ENCODE measurements around the gene PIP5K1C. TPM values are rescaled to one million over a fixed set of nuclear protein-coding genes. Genes with fewer than 3 reads are reported as not detected.
A peak's percentile ranks its signal among the peaks of the same experiment; 100 is the strongest.

The PIP5K1C gene
- total RNA-seq, 3 donors from 2014 or later = 14.6 to 15.7 (median 15.7) TPM

GRCh38 chr19:3697671-3698385 lies 2.4 kb downstream of the PIP5K1C start:
- Histone ChIP-seq H3K4me3 (peak overlapping the region in 1 of 3 donors; percentile 99), H3K9me3 (no peaks in the 10 kb centered on the region), H3K4me1 (peaks cover 3 to 5% of the 10 kb centered on the region in 2 donors), H3K36me3 (no peaks in the 10 kb centered on the region), H3K27ac (peak overlapping the region in 1 of 2 donors; percentile 71), H3K27me3 (no peaks in the 10 kb centered on the region)
- TF ChIP-seq CTCF (IDR thresholded peaks at IDR 0.05) (no peak), POLR2A (IDR thresholded peaks at IDR 0.05) (no peak), POLR2AphosphoS5 (IDR thresholded peaks at IDR 0.05) (no peak)
- intact Hi-C loops (cut with DNase I; ENCODE audit: low total_unique reads) = no loop called here
- no peak for DNase-seq (ENCODE audit: low spot score in 2 of 2)

- TF ChIP-seq POLR2A (IDR thresholded peaks at IDR 0.05) (no peak), CTCF (IDR thresholded peaks at IDR 0.05) (no peak), POLR2AphosphoS5 (IDR thresholded peaks at IDR 0.05) (no peak)
- Histone ChIP-seq H3K4me3 (no peak overlapping the region), H3K4me1 (peaks cover 3 to 5% of the 10 kb centered on the region in 2 donors), H3K36me3 (no peaks in the 10 kb centered on the region), H3K27ac (no peak overlapping the region), H3K9me3 (no peaks in the 10 kb centered on the region), H3K27me3 (no peaks in the 10 kb centered on the region)
- intact Hi-C loops (cut with DNase I; ENCODE audit: low total_unique reads) = no loop called here
- DNase-seq (ENCODE audit: low spot score in 2 of 2) = no peak
Measured at GRCh38 chr19:3697094-3697493, 3.2 kb downstream of the PIP5K1C start.

GRCh38 chr19:3696660-3696995 lies 3.6 kb downstream of the PIP5K1C start:
- H3K4me1 ChIP-seq = peaks cover 3 to 5% of the 10 kb centered on the region in 2 donors
- DNase-seq (ENCODE audit: low spot score in 2 of 2) = no peak
- no peak overlapping the region for H3K4me3 ChIP-seq
- H3K27ac ChIP-seq = no peak overlapping the region
- no peaks in the 10 kb centered on the region for H3K36me3 ChIP-seq
- no peaks in the 10 kb centered on the region for H3K9me3 ChIP-seq
- no peak for TF ChIP-seq POLR2AphosphoS5 (IDR thresholded peaks at IDR 0.05)
- TF ChIP-seq POLR2A (IDR thresholded peaks at IDR 0.05) = no peak
- TF ChIP-seq CTCF (IDR thresholded peaks at IDR 0.05) = no peak
- H3K27me3 ChIP-seq = no peaks in the 10 kb centered on the region
- intact Hi-C loops (cut with DNase I; ENCODE audit: low total_unique reads) = no loop called here

GRCh38 chr19:3695986-3696659 lies 4.1 kb downstream of the PIP5K1C start:
- H3K36me3 ChIP-seq = no peaks in the 10 kb centered on the region
- H3K9me3 ChIP-seq = no peaks in the 10 kb centered on the region
- peaks cover 3 to 5% of the 10 kb centered on the region in 2 donors for H3K4me1 ChIP-seq
- no peak for TF ChIP-seq CTCF (IDR thresholded peaks at IDR 0.05)
- no peak for TF ChIP-seq POLR2AphosphoS5 (IDR thresholded peaks at IDR 0.05)
- no peak for TF ChIP-seq POLR2A (IDR thresholded peaks at IDR 0.05)
- no peak for DNase-seq (ENCODE audit: low spot score in 2 of 2)
- H3K27ac ChIP-seq = no peak overlapping the region
- H3K4me3 ChIP-seq = no peak overlapping the region
- intact Hi-C loops (cut with DNase I; ENCODE audit: low total_unique reads) = no loop called here
- no peaks in the 10 kb centered on the region for H3K27me3 ChIP-seq

GRCh38 chr19:3695124-3695733 lies 5.0 kb downstream of the PIP5K1C start:
- intact Hi-C loops (cut with DNase I; ENCODE audit: low total_unique reads) = no loop called here
- H3K36me3 ChIP-seq = no peaks in the 10 kb centered on the region
- TF ChIP-seq POLR2AphosphoS5 (IDR thresholded peaks at IDR 0.05) (no peak), CTCF (IDR thresholded peaks at IDR 0.05) (no peak), POLR2A (IDR thresholded peaks at IDR 0.05) (no peak)
- no peak for DNase-seq (ENCODE audit: low spot score in 2 of 2)
- no peak overlapping the region for H3K4me3 ChIP-seq
- H3K27me3 ChIP-seq = no peaks in the 10 kb centered on the region
- H3K4me1 ChIP-seq = peaks cover 0 to 5% of the 10 kb centered on the region in 2 donors
- H3K27ac ChIP-seq = no peak overlapping the region
- no peaks in the 10 kb centered on the region for H3K9me3 ChIP-seq

Measured in breast epithelium (tissue), 4 donors.